HepG2 (cell line): Measurements from ENCODE around the gene GADD45B. TPM values are rescaled to one million over a fixed set of nuclear protein-coding genes. Genes with fewer than 3 reads are reported as not detected.

Experiments
- ATAC-seq: fragments of 200-7000 bp; cut with Tn5 transposase; 3 replicates; pipeline ENCODE4 v1.9.1; 2020; ENCODE audit warnings: mild to moderate bottlenecking, moderate library complexity
- BruUV-seq: library from RNA; stranded (reverse); fragments of 400-500 nt; replicated peaks from 2 replicates; lab custom pipeline; 2021; lab: Mats Ljungman, UMichigan
- CTCF ChIA-PET: fragments of 300-600 bp; formaldehyde crosslinking; extraction: SDS; loops from one replicate; lab custom pipeline; 2021; ENCODE audit warnings: low total read pairs, inconsistent platforms, low intra/inter-chr PET ratio; lab: Yijun Ruan, JAX
- POLR2A ChIA-PET: fragments of 350-600 bp; sonication (Branson Sonifier 250); formaldehyde crosslinking; loops from one replicate; lab custom pipeline; 2020; ENCODE audit warnings: antibody characterized with exemption, inconsistent platforms; lab: Yijun Ruan, JAX
- DNase-seq: peaks from one replicate; pipeline ENCODE4 v3.0.0-alpha.2; 2015; ENCODE audit warnings: low spot score
- FAIRE-seq: peaks from 3 replicates; lab custom pipeline; 2011; peaks lifted over from hg19 to GRCh38; lab: Jason Lieb, UNC
- H2AFZ ChIP-seq: one replicate; pipeline ENCODE4 v1.6.1; 2011; ENCODE audit warnings: low read length, inconsistent platforms
- H3K27ac ChIP-seq: fragments of 300-600 bp; 3 replicates; pipeline ENCODE4 v1.8.0; 2011; ENCODE audit warnings: mixed run types, mild to moderate bottlenecking, mixed read lengths, low read length, inconsistent platforms; ENCODE audit not compliant: insufficient read depth; ENCODE audit errors: extremely low read length
- H3K27me3 ChIP-seq, 2 experiments: fragments of 200-600 bp in 1 of 2; 2 replicates in 1 of 2; 3 replicates in 1 of 2; pipeline versions ENCODE4 v1.6.0 to v1.8.0; 2011; ENCODE audit warnings: low read length in 2 of 2, mild to moderate bottlenecking in 2 of 2, moderate library complexity in 2 of 2, inconsistent platforms in 1 of 2; ENCODE audit not compliant: insufficient read depth in 2 of 2, control insufficient read depth in 1 of 2
- H3K36me3 ChIP-seq, 2 experiments: fragments of 200-600 bp in 1 of 2; replicated peaks in 1 of 2; 2 replicates in 1 of 2; 3 replicates in 1 of 2; pipeline versions ENCODE4 v1.5.1 to v1.8.0; 2011; ENCODE audit warnings: low read length in 2 of 2, inconsistent platforms in 1 of 2; ENCODE audit not compliant: insufficient read depth in 2 of 2, control insufficient read depth in 1 of 2
- H3K4me1 ChIP-seq: 2 replicates; pipeline ENCODE4 v1.5.1; 2012; ENCODE audit warnings: low read length, inconsistent platforms; ENCODE audit not compliant: insufficient read depth
- H3K4me2 ChIP-seq: 2 replicates; pipeline ENCODE4 v1.6.0; 2011; ENCODE audit warnings: low read depth, low read length, inconsistent platforms
- H3K4me3 ChIP-seq, 3 experiments: fragments of 200-600 bp in 1 of 3; sonication (generic), shearing (Covaris generic) in 1 of 3; replicated peaks in 1 of 3; 2 replicates each; pipeline ENCODE4 v1.5.1; 2011 to 2016; ENCODE audit warnings: low read length in 3 of 3, inconsistent platforms in 2 of 3, low read depth in 2 of 3, mild to moderate bottlenecking in 2 of 3, control low read depth in 1 of 3, mixed read lengths in 1 of 3; ENCODE audit not compliant: insufficient read depth in 1 of 3
- H3K79me2 ChIP-seq: one replicate; pipeline ENCODE4 v1.6.1; 2011; ENCODE audit warnings: low read length, inconsistent platforms; ENCODE audit not compliant: insufficient read depth
- H3K9ac ChIP-seq: 2 replicates; pipeline ENCODE4 v1.6.0; 2011; ENCODE audit warnings: mild to moderate bottlenecking, low read depth, low read length, inconsistent platforms; ENCODE audit not compliant: insufficient read depth
- H3K9me3 ChIP-seq: 2 replicates; pipeline ENCODE4 v1.5.1; 2012; ENCODE audit warnings: mild to moderate bottlenecking, low read length
- H4K20me1 ChIP-seq: 2 replicates; pipeline ENCODE4 v1.6.0; 2011; ENCODE audit warnings: inconsistent platforms, mild to moderate bottlenecking, low read length, moderate library complexity; ENCODE audit not compliant: insufficient read depth
- FOXP1 ChIP-seq, 2 experiments: fragments of 450-650 bp in 1 of 2; IDR thresholded peaks; 2 replicates each; pipeline ENCODE4 v1.6.1; 2017 to 2018; ENCODE audit warnings: antibody characterized with exemption in 1 of 2
- FOXP4 ChIP-seq: sonication (generic); formaldehyde crosslinking; IDR thresholded peaks from 2 replicates; pipeline ENCODE4 v1.4.0; 2020; ENCODE audit warnings: missing genetic modification reagents
- NR0B2 ChIP-seq: sonication (generic); formaldehyde crosslinking; IDR thresholded peaks from 2 replicates; pipeline ENCODE4 v1.4.0; 2020; ENCODE audit warnings: mild to moderate bottlenecking, missing genetic modification reagents
- NRL ChIP-seq: sonication (generic); formaldehyde crosslinking; IDR thresholded peaks from 2 replicates; pipeline ENCODE4 v1.5.0; 2020; ENCODE audit warnings: missing genetic modification reagents, mild to moderate bottlenecking, moderate library complexity, borderline replicate concordance
- SNAI1 ChIP-seq: sonication (generic); formaldehyde crosslinking; IDR thresholded peaks from 2 replicates; pipeline ENCODE4 v1.5.0; 2020; ENCODE audit warnings: mild to moderate bottlenecking, missing genetic modification reagents, borderline replicate concordance
- TEF ChIP-seq: sonication (generic); formaldehyde crosslinking; IDR thresholded peaks from 2 replicates; pipeline ENCODE4 v1.5.0; 2020; ENCODE audit warnings: missing genetic modification reagents
- ZNF607 ChIP-seq: sonication (generic); formaldehyde crosslinking; IDR thresholded peaks from 2 replicates; pipeline ENCODE4 v1.5.1; 2020; ENCODE audit warnings: missing genetic modification reagents, mild to moderate bottlenecking, borderline replicate concordance
- ZSCAN25 ChIP-seq: sonication (generic); formaldehyde crosslinking; IDR thresholded peaks from 2 replicates; pipeline ENCODE4 v1.8.0; 2022; ENCODE audit warnings: mild to moderate bottlenecking, missing genetic modification reagents
- WGBS: methylation state at CpG from one replicate; pipeline ENCODE4 v1.1.6; 2017; ENCODE audit warnings: low lambda C conversion rate; 5-methylcytosine and 5-hydroxymethylcytosine counted together
- in situ Hi-C: cut with HindIII; loops from 2 replicates; pipeline ENCODE4 v1.10.0; 2017; ENCODE audit warnings: low pct_unique_long_range_greater_than_20kb; ENCODE audit not compliant: extremely low pct_ligation_motif_present
- intact Hi-C: fragments of 100-400 bp; cut with micrococcal nuclease; formaldehyde crosslinking; loops from one replicate; pipeline ENCODE4 v1.10.0; 2022; ENCODE audit not compliant: unreplicated experiment
- polyA plus RNA-seq, 8 experiments: library from polyadenylated mRNA; depleted of rRNA in 3 of 8; stranded (reverse) in 7 of 8; unstranded in 1 of 8; fragments of >200 nt; fragmentation: Illumina TruSeq in 4 of 8; extraction: Trizol in 4 of 8; gene quantifications; 2 replicates each; pipeline versions ENCODE4 v1.2.1 to v1.2.3, GENCODE V29; 2011 to 2016; ENCODE audit warnings: low read depth in 4 of 8, missing spikeins in 1 of 8, mixed read lengths in 1 of 8; ENCODE audit not compliant: insufficient read depth in 1 of 8
- total RNA-seq, 5 experiments: library from RNA; depleted of rRNA; stranded (reverse); fragments of >200 nt; fragmentation: Illumina TruSeq; extraction: Trizol; gene quantifications; 2 replicates each; pipeline ENCODE4 v1.2.3, GENCODE V29; 2016; ENCODE audit warnings: low read depth in 1 of 5

Gene GADD45B
- total and polyA plus RNA-seq, 2 of the 13 experiments (the other 11 are each of a cell fraction or from before 2014, with no cell fraction given) = 4.6 to 34.1 TPM

GRCh38 chr19:2434721-2435265, 41.1 kb upstream of the GADD45B start:
- no peak for FAIRE-seq
- CTCF ChIA-PET = no interaction called here
- H3K36me3 ChIP-seq = peaks cover 28 to 66% of the 10 kb centered on the region in 2 experiments; a peak in 4 of 5 replicates

More at GRCh38 chr19:2434721-2435265, 41.1 kb upstream of the GADD45B start:
- no peaks in the 10 kb centered on the region for H3K9me3 ChIP-seq
- BruUV-seq = no TSS peak
- intact Hi-C loops = no loop called here
- peaks cover 4% of the 10 kb centered on the region for H3K79me2 ChIP-seq
- no peaks in the 10 kb centered on the region for H3K27me3 ChIP-seq
- H3K4me3 ChIP-seq = no peak overlapping the region
- no peak overlapping the region for H3K4me2 ChIP-seq
- ATAC-seq = no peak
- no peaks in the 10 kb centered on the region for H4K20me1 ChIP-seq
- no peak overlapping the region for H3K9ac ChIP-seq
- TF ChIP-seq FOXP1 (IDR thresholded peaks at IDR 0.05) = no peak
- no peak for TF ChIP-seq FOXP1 (CRISPR knock-in tag; IDR thresholded peaks at IDR 0.05)
- TF ChIP-seq NRL (CRISPR knock-in tag) = no peak
- no peak for TF ChIP-seq ZNF607 (CRISPR knock-in tag)
- no peak for TF ChIP-seq SNAI1 (CRISPR knock-in tag)
- no peak for TF ChIP-seq ZSCAN25 (CRISPR knock-in tag)
- TF ChIP-seq TEF (CRISPR knock-in tag) = no peak
- TF ChIP-seq FOXP4 (CRISPR knock-in tag) = no peak
- TF ChIP-seq NR0B2 (CRISPR knock-in tag) = no peak
- TF ChIP-seq, all 625 proteins: peak for 0
- DNase-seq = no peak
- no peak overlapping the region for H3K27ac ChIP-seq
- 97% methylated on average over 35 of the region's 42 CpGs for WGBS
- POLR2A ChIA-PET = no interaction called here
- in situ Hi-C loops = no loop called here
- no peaks in the 10 kb centered on the region for H3K4me1 ChIP-seq
- no peak overlapping the region for H2AFZ ChIP-seq
